K562 (cell line): ENCODE data around the gene KCNK4. TPM values are rescaled to one million over a fixed set of nuclear protein-coding genes. Genes with fewer than 3 reads are reported as not detected.
A peak's percentile ranks its signal among the peaks of the same experiment; 100 is the strongest.

Experiments
- ATF1 ChIP-seq, 2 experiments: fragments of 450-650 bp in 1 of 2; IDR thresholded peaks; 2 replicates each; pipeline ENCODE4 v1.6.1; 2016; ENCODE audit warnings: missing compliant biosample characterization in 1 of 2, missing genetic modification characterization in 1 of 2
- BCLAF1 ChIP-seq, 2 experiments: fragments of 450-650 bp in 1 of 2; IDR thresholded peaks; 2 replicates each; pipeline ENCODE4 v1.6.1; 2011 to 2017; ENCODE audit warnings: low read depth in 2 of 2, antibody characterized with exemption in 1 of 2, borderline replicate concordance in 1 of 2, low read length in 1 of 2, mild to moderate bottlenecking in 1 of 2, mixed read lengths in 1 of 2; ENCODE audit not compliant: control insufficient read depth in 1 of 2
- BHLHE40 ChIP-seq: IDR thresholded peaks from 2 replicates; pipeline ENCODE4 v1.6.1; 2011; ENCODE audit warnings: low read length, improper control_type of control experiment
- CCAR2 ChIP-seq: fragments of 200-400 bp; formaldehyde crosslinking; IDR thresholded peaks from 2 replicates; pipeline ENCODE4 v1.6.1; 2017; ENCODE audit warnings: mild to moderate bottlenecking, low read depth, low read length
- EGR1 ChIP-seq: fragments of 450-650 bp; conservative IDR thresholded peaks from 2 replicates; pipeline ENCODE4 v1.6.1; 2017; ENCODE audit warnings: mild to moderate bottlenecking
- ESRRA ChIP-seq: fragments of 450-650 bp; IDR thresholded peaks from 2 replicates; pipeline ENCODE4 v1.6.1; 2014; ENCODE audit warnings: low read depth, mild to moderate bottlenecking, moderate library complexity, borderline replicate concordance
- JUN ChIP-seq, 2 experiments: sonication (generic) in 1 of 2; formaldehyde crosslinking in 1 of 2; IDR thresholded peaks; 2 replicates each; pipeline versions ENCODE4 v1.6.1 to v1.8.0; 2012 to 2022; ENCODE audit warnings: borderline replicate concordance in 2 of 2, mild to moderate bottlenecking in 2 of 2, improper control_type of control experiment in 1 of 2, low read depth in 1 of 2, low read length in 1 of 2, missing genetic modification reagents in 1 of 2
- MYNN ChIP-seq, 2 experiments: sonication (generic); formaldehyde crosslinking in 1 of 2; IDR thresholded peaks; 2 replicates each; pipeline versions ENCODE4 v1.5.0 to v1.6.1; 2016 to 2020; ENCODE audit warnings: antibody characterized with exemption in 1 of 2, missing genetic modification reagents in 1 of 2
- NFIC ChIP-seq: fragments of 450-650 bp; IDR thresholded peaks from 2 replicates; pipeline ENCODE4 v1.6.1; 2017; ENCODE audit warnings: mild to moderate bottlenecking, inconsistent platforms
- NFRKB ChIP-seq: fragments of 450-650 bp; IDR thresholded peaks from 2 replicates; pipeline ENCODE4 v1.6.1; 2016; ENCODE audit warnings: low read depth
- RBM39 ChIP-seq: fragments of 200-400 bp; formaldehyde crosslinking; optimal IDR thresholded peaks from 2 replicates; pipeline ENCODE3; 2018; ENCODE audit warnings: low read depth, low read length
- SMAD3 ChIP-seq: fragments of 450-650 bp; formaldehyde crosslinking; conservative IDR thresholded peaks from 2 replicates; pipeline ENCODE4 v1.4.0; 2020; ENCODE audit warnings: mild to moderate bottlenecking
- SRSF7 ChIP-seq: fragments of 200-400 bp; formaldehyde crosslinking; optimal IDR thresholded peaks from 2 replicates; pipeline ENCODE3; 2017; ENCODE audit warnings: mild to moderate bottlenecking, low read depth, low read length
- TAF1 ChIP-seq: IDR thresholded peaks from 2 replicates; pipeline ENCODE4 v1.6.1; 2011; ENCODE audit warnings: mild to moderate bottlenecking, low read length, moderate library complexity; ENCODE audit not compliant: insufficient read depth, control insufficient read depth, severe bottlenecking; ENCODE audit errors: extremely low read depth
- TEAD1 ChIP-seq, 2 experiments: fragments of 450-650 bp in 1 of 2; sonication (generic) in 1 of 2; formaldehyde crosslinking; IDR thresholded peaks; 2 replicates each; pipeline versions ENCODE4 v1.4.0 to v1.8.0; 2020 to 2022; ENCODE audit warnings: mild to moderate bottlenecking in 2 of 2, missing genetic modification reagents in 1 of 2
- TEAD4 ChIP-seq, 2 experiments: sonication (generic) in 1 of 2; formaldehyde crosslinking in 1 of 2; IDR thresholded peaks; 2 replicates each; pipeline versions ENCODE4 v1.6.1 to v1.8.0; 2012 to 2022; ENCODE audit warnings: borderline replicate concordance in 1 of 2, inconsistent platforms in 1 of 2, low read length in 1 of 2, mild to moderate bottlenecking in 1 of 2, missing genetic modification reagents in 1 of 2
- ZBTB33 ChIP-seq: sonication (generic); formaldehyde crosslinking; IDR thresholded peaks from 2 replicates; pipeline ENCODE4 v1.8.1; 2023; ENCODE audit warnings: mild to moderate bottlenecking, missing genetic modification reagents
- ZNF780A ChIP-seq: fragments of 250-450 bp; sonication (Bioruptor Pico); IDR thresholded peaks from 2 replicates; pipeline ENCODE4 v1.5.0; 2021; ENCODE audit warnings: mild to moderate bottlenecking
- polyA plus RNA-seq, 8 experiments: library from polyadenylated mRNA; depleted of rRNA in 4 of 8; stranded (reverse) in 5 of 8; unstranded in 3 of 8; fragments of >200 nt; fragmentation: Nextera tagmentation in 2 of 8; fragmentation: Illumina TruSeq in 1 of 8; extraction: Ambion mirVana in 2 of 8; extraction: Trizol in 1 of 8; gene quantifications; 2 replicates each; pipeline versions ENCODE4 v1.2.1 to v1.2.3, GENCODE V29; 2011 to 2014; ENCODE audit warnings: inconsistent platforms in 1 of 8, missing spikeins in 1 of 8
- total RNA-seq, 7 experiments: library from RNA; depleted of rRNA in 6 of 7; stranded (reverse); fragments of >200 nt in 6 of 7; fragmentation: Illumina TruSeq in 2 of 7; extraction: Trizol in 2 of 7; gene quantifications; 2 replicates each; pipeline versions ENCODE4 v1.2.1 to v1.2.3, GENCODE V29; 2011 to 2021; ENCODE audit warnings: low replicate concordance in 1 of 7
- TF ChIP-seq, protein P1 (sequence below): fragments of 250-450 bp; sonication (Bioruptor Pico); IDR thresholded peaks from 2 replicates; pipeline ENCODE4 v1.5.0; 2021

Gene KCNK4
- total and polyA plus RNA-seq, 9 of the 15 experiments (the other 6 are each of a cell fraction or from before 2014, with no cell fraction given) = not detected

- no peak for TF ChIP-seq CCAR2
- no peak for TF ChIP-seq ATF1 (CRISPR knock-in tag; IDR thresholded peaks at IDR 0.05)
- TF ChIP-seq ATF1 (tag; IDR thresholded peaks at IDR 0.05) = no peak; the same call in 1 of the 2 replicates
- no peak for TF ChIP-seq JUN (IDR thresholded peaks at IDR 0.05; ENCODE audit: borderline replicate concordance, low read depth, low read length)
- TF ChIP-seq JUN (CRISPR knock-in tag; IDR thresholded peaks at IDR 0.05; ENCODE audit: borderline replicate concordance) = no peak
- TF ChIP-seq SRSF7 = peak; percentile 69
- no peak for TF ChIP-seq RBM39
- TF ChIP-seq NFRKB = peak; percentile 57; the same call in 1 of the 2 replicates
- TF ChIP-seq ZBTB33 = no peak
- TF ChIP-seq, protein P1, sequence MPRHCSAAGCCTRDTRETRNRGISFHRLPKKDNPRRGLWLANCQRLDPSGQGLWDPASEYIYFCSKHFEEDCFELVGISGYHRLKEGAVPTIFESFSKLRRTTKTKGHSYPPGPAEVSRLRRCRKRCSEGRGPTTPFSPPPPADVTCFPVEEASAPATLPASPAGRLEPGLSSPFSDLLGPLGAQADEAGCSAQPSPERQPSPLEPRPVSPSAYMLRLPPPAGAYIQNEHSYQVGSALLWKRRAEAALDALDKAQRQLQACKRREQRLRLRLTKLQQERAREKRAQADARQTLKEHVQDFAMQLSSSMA (CRISPR knock-in tag) = peak; percentile 71; the same call in 1 of the 2 replicates
- no peak for TF ChIP-seq TEAD4 (IDR thresholded peaks at IDR 0.05; ENCODE audit: low read length)
- TF ChIP-seq TEAD4 (CRISPR knock-in tag; IDR thresholded peaks at IDR 0.05; ENCODE audit: borderline replicate concordance) = no peak
- TF ChIP-seq ZNF780A (CRISPR knock-in tag) = peak; percentile 9; the same call in 1 of the 2 replicates
- TF ChIP-seq TEAD1 (CRISPR knock-in tag; IDR thresholded peaks at IDR 0.05) = peak; percentile 39 to 67; a peak in 2 of 4 replicates
- TF ChIP-seq BHLHE40 = no peak; the same call in 1 of the 2 replicates
- no peak for TF ChIP-seq TAF1
- no peak for TF ChIP-seq MYNN (IDR thresholded peaks at IDR 0.05)
- no peak for TF ChIP-seq MYNN (CRISPR knock-in tag; IDR thresholded peaks at IDR 0.05)
- TF ChIP-seq BCLAF1 (IDR thresholded peaks at IDR 0.05; ENCODE audit: borderline replicate concordance in 1 of 2, control insufficient read depth in 1 of 2, low read depth in 2 of 2, low read length in 1 of 2) = no peak
- peak; percentile 83 for TF ChIP-seq EGR1
- TF ChIP-seq NFIC = 0 out of 2 replicates have a peak, but pooled peaks have one; percentile 36
- TF ChIP-seq SMAD3 (CRISPR knock-in tag) = no peak; the same call in 1 of the 2 replicates
- peak; percentile 84; the same call in 1 of the 2 replicates for TF ChIP-seq ESRRA
Measured at GRCh38 chr11:64284962-64285884, 5.9 kb upstream of the KCNK4 start, which contains the start of gene GPR137 (continued).
